AG09319 (cell line): ENCODE measurements around the gene ACP4.

Experiments used
- DNase-seq: peaks from one replicate; pipeline ENCODE4 v3.0.0-alpha.2; 2010; ENCODE audit warnings: low read depth; ENCODE audit errors: extremely low read depth
- TF ChIP-seq, protein P1 (sequence below): IDR thresholded peaks from 2 replicates; pipeline ENCODE4 v1.5.1; 2011; ENCODE audit warnings: low read depth, mild to moderate bottlenecking, inconsistent platforms, low read length, moderate library complexity

ACP4 gene

GRCh38 chr19:50794074-50794875, 4.1 kb downstream of the ACP4 start:
- DNase-seq = no peak
- TF ChIP-seq, protein P1, sequence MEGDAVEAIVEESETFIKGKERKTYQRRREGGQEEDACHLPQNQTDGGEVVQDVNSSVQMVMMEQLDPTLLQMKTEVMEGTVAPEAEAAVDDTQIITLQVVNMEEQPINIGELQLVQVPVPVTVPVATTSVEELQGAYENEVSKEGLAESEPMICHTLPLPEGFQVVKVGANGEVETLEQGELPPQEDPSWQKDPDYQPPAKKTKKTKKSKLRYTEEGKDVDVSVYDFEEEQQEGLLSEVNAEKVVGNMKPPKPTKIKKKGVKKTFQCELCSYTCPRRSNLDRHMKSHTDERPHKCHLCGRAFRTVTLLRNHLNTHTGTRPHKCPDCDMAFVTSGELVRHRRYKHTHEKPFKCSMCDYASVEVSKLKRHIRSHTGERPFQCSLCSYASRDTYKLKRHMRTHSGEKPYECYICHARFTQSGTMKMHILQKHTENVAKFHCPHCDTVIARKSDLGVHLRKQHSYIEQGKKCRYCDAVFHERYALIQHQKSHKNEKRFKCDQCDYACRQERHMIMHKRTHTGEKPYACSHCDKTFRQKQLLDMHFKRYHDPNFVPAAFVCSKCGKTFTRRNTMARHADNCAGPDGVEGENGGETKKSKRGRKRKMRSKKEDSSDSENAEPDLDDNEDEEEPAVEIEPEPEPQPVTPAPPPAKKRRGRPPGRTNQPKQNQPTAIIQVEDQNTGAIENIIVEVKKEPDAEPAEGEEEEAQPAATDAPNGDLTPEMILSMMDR = no peak

DNA sequence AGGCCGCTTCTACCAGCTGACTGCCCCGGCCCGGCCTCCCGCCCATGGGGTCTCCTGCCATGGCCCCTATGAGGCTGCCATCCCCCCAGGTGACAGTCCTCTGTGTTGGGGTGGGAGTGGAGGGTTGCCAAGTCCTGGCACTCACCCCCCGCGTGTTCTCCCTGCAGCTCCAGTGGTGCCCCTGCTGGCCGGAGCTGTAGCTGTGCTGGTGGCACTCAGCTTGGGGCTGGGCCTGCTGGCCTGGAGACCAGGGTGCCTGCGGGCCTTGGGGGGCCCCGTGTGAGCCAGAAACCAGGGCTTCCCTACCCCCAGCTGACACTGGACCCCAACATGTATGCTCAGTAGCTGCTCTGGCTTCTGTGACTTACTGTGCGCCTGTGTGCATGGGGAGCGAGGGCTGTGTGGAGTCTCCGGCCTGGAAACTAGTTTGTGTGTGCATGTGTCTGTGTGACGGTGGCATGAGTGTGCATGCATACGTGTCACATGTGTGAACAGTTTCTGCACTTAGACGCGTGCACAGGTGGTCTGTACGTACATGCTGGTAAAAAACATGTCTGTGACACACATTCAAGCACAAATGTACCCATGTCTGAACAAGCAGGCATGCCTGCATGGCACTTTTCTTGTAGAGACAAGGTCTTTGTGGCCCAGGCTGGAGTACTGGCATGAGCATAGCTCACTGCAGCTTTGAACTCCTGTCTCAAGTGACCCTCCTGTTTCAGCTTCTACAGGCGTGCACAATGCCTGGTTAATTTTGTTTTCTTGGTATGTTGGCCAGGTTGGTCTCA, 4.9 kb downstream of the ACP4 start:
- no peak for DNase-seq
- TF ChIP-seq, protein P1 = no peak

GRCh38 chr19:50795664-50796073, 5.5 kb downstream of the ACP4 start:
- TF ChIP-seq, protein P1 = no peak
- no peak for DNase-seq

DNA sequence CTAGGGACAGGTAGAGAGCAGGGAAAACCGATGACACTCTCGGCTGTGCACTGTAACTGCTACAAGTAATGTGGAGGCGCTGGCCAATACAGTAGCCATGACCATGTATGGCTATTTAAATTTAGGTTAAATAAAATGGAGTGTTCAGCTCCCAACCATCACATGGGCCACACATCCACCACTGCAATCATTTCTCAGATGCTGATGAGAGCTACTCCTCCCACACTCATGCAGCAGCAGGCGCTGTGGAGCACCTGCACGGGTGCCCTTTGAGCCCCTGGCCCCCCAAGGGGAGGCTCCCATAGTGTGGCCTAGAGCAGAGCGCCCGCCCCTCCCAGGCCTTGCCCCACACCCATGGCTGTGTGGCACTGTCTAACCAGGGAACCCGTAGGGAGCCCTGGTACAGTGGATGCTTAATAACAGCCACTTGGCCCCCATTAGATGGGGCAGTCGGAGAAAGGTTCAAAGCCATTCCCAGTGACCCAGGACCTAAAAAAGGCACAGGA, 6.0 kb downstream of the ACP4 start:
- DNase-seq = no peak
- TF ChIP-seq, protein P1 = no peak

DNA sequence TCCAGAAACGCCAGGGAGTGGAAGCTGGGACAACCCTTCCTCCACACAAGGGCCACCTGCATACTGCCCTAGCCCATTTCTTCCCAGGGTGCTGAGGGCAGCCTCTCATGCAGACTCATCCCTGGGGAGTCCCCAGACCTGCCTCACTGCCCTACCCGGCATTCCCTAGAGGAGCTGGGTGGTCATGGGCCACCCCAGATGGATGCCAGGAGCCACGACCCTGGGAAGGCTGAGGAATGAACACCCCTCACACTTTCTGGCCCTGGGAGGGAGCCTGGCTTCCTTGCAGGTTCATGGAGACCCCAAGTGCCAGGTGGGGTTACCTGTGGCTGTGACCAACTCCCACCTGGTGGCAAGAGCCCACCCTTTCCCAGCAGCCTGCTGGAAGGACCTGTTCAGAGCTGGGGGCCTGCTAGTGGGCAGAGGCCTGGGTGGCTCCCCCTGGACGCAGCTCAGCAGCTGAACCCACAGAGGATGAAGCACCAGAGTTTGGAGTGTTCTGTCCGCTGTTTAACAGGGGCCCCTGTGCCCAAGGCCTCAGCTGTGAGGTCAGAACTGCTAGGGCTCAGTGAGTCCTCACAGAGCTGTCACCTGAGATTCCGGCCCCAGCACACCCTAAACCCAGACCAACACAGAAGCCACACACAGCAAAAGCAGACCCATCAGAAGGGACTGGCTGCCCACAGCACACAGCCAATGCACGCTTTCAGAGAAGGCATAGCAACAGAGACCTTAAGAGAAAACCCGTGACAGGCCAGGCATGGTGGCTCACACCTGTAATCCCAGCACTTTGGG, 6.6 kb downstream of the ACP4 start:
- TF ChIP-seq, protein P1 = no peak
- no peak for DNase-seq

DNA sequence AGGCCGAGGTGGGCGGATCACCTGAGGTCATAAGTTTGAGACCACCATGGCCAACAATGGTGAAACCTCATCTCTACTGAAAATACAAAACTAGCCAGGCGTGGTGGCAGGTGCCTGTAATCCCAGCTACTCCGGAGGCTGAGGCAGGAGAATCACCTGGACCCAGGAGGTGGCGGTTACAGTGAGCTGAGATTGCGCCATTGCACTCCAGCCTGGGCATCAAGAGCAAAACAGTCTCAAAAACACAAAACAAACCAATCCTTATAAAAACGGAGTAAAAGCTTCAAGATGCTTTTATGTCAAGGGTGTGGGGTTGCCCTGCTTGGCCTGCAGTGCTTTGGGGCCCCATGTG, 7.2 kb downstream of the ACP4 start:
- TF ChIP-seq, protein P1 = no peak
- no peak for DNase-seq
